K562 (cell line): ENCODE data around the gene CCDC187. TPM values are rescaled to one million over a fixed set of nuclear protein-coding genes. Genes with fewer than 3 reads are reported as not detected.
A peak's percentile ranks its signal among the peaks of the same experiment; 100 is the strongest.

Experiments used
- ATAC-seq: fragments of 200-7000 bp; cut with Tn5 transposase; 3 replicates; pipeline ENCODE4 v1.9.1; 2020; ENCODE audit warnings: moderate library complexity
- BruUV-seq: library from RNA; stranded (reverse); fragments of 400-500 nt; replicated peaks from 2 replicates; lab custom pipeline; 2021; lab: Mats Ljungman, UMichigan
- CTCF ChIA-PET: fragments of 300-600 bp; formaldehyde crosslinking; extraction: SDS; loops from one replicate; lab custom pipeline; 2021; ENCODE audit warnings: low intra/inter-chr PET ratio; lab: Yijun Ruan, JAX
- POLR2A ChIA-PET: fragments of 300-600, 350-650 bp; sonication (Branson Sonifier 250); formaldehyde crosslinking; extraction: SDS; loops from one replicate; lab custom pipeline; 2021; ENCODE audit warnings: antibody characterized with exemption, inconsistent platforms; lab: Yijun Ruan, JAX
- DNase-seq, 4 experiments: peaks; one replicate each; pipeline versions ENCODE4 v3.0.0 to v3.0.0-alpha.2; 2011 to 2018; ENCODE audit warnings: low spot score in 3 of 4, mixed read lengths in 3 of 4; ENCODE audit errors: extremely low read depth in 1 of 4
- FAIRE-seq: peaks from 2 replicates; lab custom pipeline; 2011; peaks lifted over from hg19 to GRCh38; lab: Jason Lieb, UNC
- H2AFZ ChIP-seq: 2 replicates; pipeline ENCODE4 v1.6.0; 2011; ENCODE audit warnings: low read depth, low read length, control low read depth, inconsistent platforms
- H3K27ac ChIP-seq: fragments of 200-600 bp; 3 replicates; pipeline ENCODE4 v1.8.0; 2011; ENCODE audit warnings: low read depth, mild to moderate bottlenecking, control low read depth, inconsistent platforms, low read length, moderate library complexity, mixed read lengths; ENCODE audit errors: extremely low read depth
- H3K27me3 ChIP-seq, 2 experiments: fragments of 300-600 bp in 1 of 2; 2 replicates in 1 of 2; 3 replicates in 1 of 2; pipeline versions ENCODE4 v1.6.0 to v1.8.0; 2011; ENCODE audit warnings: inconsistent platforms in 2 of 2, low read length in 2 of 2, mild to moderate bottlenecking in 1 of 2, mixed read lengths in 1 of 2, moderate library complexity in 1 of 2; ENCODE audit not compliant: control insufficient read depth in 2 of 2, insufficient read depth in 2 of 2
- H3K36me3 ChIP-seq: fragments of 300-600 bp; 3 replicates; pipeline ENCODE4 v1.8.0; 2011; ENCODE audit warnings: mild to moderate bottlenecking, low read length, inconsistent platforms; ENCODE audit not compliant: control insufficient read depth, insufficient read depth
- H3K4me1 ChIP-seq, 2 experiments: fragments of 200-600 bp in 1 of 2; replicated peaks in 1 of 2; 2 replicates in 1 of 2; 3 replicates in 1 of 2; pipeline versions ENCODE4 v1.5.1 to v1.8.0; 2011; ENCODE audit warnings: inconsistent platforms in 2 of 2, low read length in 2 of 2, mild to moderate bottlenecking in 1 of 2, mixed read lengths in 1 of 2, moderate library complexity in 1 of 2; ENCODE audit not compliant: control insufficient read depth in 2 of 2, insufficient read depth in 2 of 2
- H3K4me2 ChIP-seq: 2 replicates; pipeline ENCODE4 v1.6.1; 2011; ENCODE audit warnings: low read length, control low read depth, inconsistent platforms, mixed read lengths; ENCODE audit not compliant: insufficient read depth
- H3K4me3 ChIP-seq: fragments of 200-600 bp; sonication (generic), shearing (Covaris generic); 2 replicates; pipeline ENCODE4 v1.5.1; 2016; ENCODE audit warnings: control low read depth, inconsistent platforms
- H3K79me2 ChIP-seq: fragments of 200-600 bp; 3 replicates; pipeline ENCODE4 v1.8.0; 2011; ENCODE audit warnings: low read length, inconsistent platforms; ENCODE audit not compliant: control insufficient read depth, insufficient read depth
- H3K9ac ChIP-seq, 2 experiments: 2 replicates each; pipeline versions ENCODE4 v1.6.0 to v1.6.1; 2011; ENCODE audit warnings: low read depth in 2 of 2, low read length in 2 of 2, control low read depth in 1 of 2, inconsistent platforms in 1 of 2, mild to moderate bottlenecking in 1 of 2, mixed read lengths in 1 of 2; ENCODE audit not compliant: insufficient read depth in 1 of 2
- H3K9me1 ChIP-seq: one replicate; pipeline ENCODE4 v1.6.0; 2011; ENCODE audit warnings: inconsistent platforms, mild to moderate bottlenecking, low read length, moderate library complexity; ENCODE audit not compliant: control insufficient read depth, insufficient read depth
- H3K9me3 ChIP-seq: replicated peaks from 2 replicates; pipeline ENCODE4 v1.5.1; 2011; ENCODE audit warnings: low read depth, low read length, inconsistent platforms; ENCODE audit not compliant: control insufficient read depth, insufficient read depth
- H4K20me1 ChIP-seq: replicated peaks from 2 replicates; pipeline ENCODE4 v1.6.1; 2011; ENCODE audit warnings: low read length, inconsistent platforms, mixed read lengths; ENCODE audit not compliant: control insufficient read depth, insufficient read depth
- CHD7 ChIP-seq: fragments of 200-600 bp; sonication (generic); IDR thresholded peaks from one replicate; pipeline ENCODE4 v1.6.1; 2012; ENCODE audit warnings: mild to moderate bottlenecking, low read depth, low read length, inconsistent platforms
- CTCF ChIP-seq, 3 experiments: IDR thresholded peaks in 2 of 3; conservative IDR thresholded peaks in 1 of 3; 2 replicates each; pipeline ENCODE4 v1.5.1; 2011 to 2012; ENCODE audit warnings: low read length in 3 of 3, mild to moderate bottlenecking in 3 of 3, control low read depth in 2 of 3, improper control_type of control experiment in 1 of 3, inconsistent platforms in 1 of 3, low read depth in 1 of 3, mixed read lengths in 1 of 3, moderate library complexity in 1 of 3; ENCODE audit not compliant: insufficient read depth in 2 of 3
- ZNF124 ChIP-seq: sonication (generic); formaldehyde crosslinking; IDR thresholded peaks from 2 replicates; pipeline ENCODE4 v1.8.1; 2022; ENCODE audit warnings: missing genetic modification reagents
- ZNF277 ChIP-seq: fragments of 250-450 bp; sonication (Bioruptor Pico); IDR thresholded peaks from 2 replicates; pipeline ENCODE4 v1.8.0; 2022; ENCODE audit warnings: inconsistent platforms, mild to moderate bottlenecking, moderate library complexity, borderline replicate concordance
- WGBS: fragments of 100-300 bp; shearing (Covaris generic); methylation state at CpG from one replicate; pipeline ENCODE4 v1.1.6; 2016; ENCODE audit warnings: low coverage, mixed read lengths; ENCODE audit not compliant: insufficient coverage; ENCODE audit errors: missing lambda C conversion rate; 5-methylcytosine and 5-hydroxymethylcytosine counted together
- in situ Hi-C: fragments of 300-500 bp; cut with MboI; formaldehyde crosslinking; loops from 4 replicates; pipeline ENCODE4 v1.15.0; 2018; ENCODE audit warnings: inconsistent platforms, mixed read lengths
- intact Hi-C: fragments of 100-400 bp; cut with micrococcal nuclease; formaldehyde crosslinking; loops from 2 replicates; pipeline ENCODE4 v1.14.2; 2022
- polyA plus RNA-seq, 8 experiments: library from polyadenylated mRNA; depleted of rRNA in 4 of 8; stranded (reverse) in 5 of 8; unstranded in 3 of 8; fragments of >200 nt; fragmentation: Nextera tagmentation in 2 of 8; fragmentation: Illumina TruSeq in 1 of 8; extraction: Ambion mirVana in 2 of 8; extraction: Trizol in 1 of 8; gene quantifications; 2 replicates each; pipeline versions ENCODE4 v1.2.1 to v1.2.3, GENCODE V29; 2011 to 2014; ENCODE audit warnings: inconsistent platforms in 1 of 8, missing spikeins in 1 of 8
- total RNA-seq, 7 experiments: library from RNA; depleted of rRNA in 6 of 7; stranded (reverse); fragments of >200 nt in 6 of 7; fragmentation: Illumina TruSeq in 2 of 7; extraction: Trizol in 2 of 7; gene quantifications; 2 replicates each; pipeline versions ENCODE4 v1.2.1 to v1.2.3, GENCODE V29; 2011 to 2021; ENCODE audit warnings: low replicate concordance in 1 of 7

The CCDC187 gene
- total and polyA plus RNA-seq, 9 of the 15 experiments (the other 6 are each of a cell fraction or from before 2014, with no cell fraction given) = not detected

GRCh38 chr9:136345281-136346156 lies 41.6 kb upstream of the CCDC187 start:
- no peaks in the 10 kb centered on the region for H3K36me3 ChIP-seq
- intact Hi-C loops (no loop called here), in situ Hi-C loops (loop anchor here (25.0 kb wide), 1 partner anchor 292 kb away; no protein-coding TSS in a partner anchor)
- ChIA-PET POLR2A (interaction anchor here (0.6 to 1.5 kb wide), 11 partner anchors 10 to 681 kb away, joined by 3 to 11 read pairs (median 4); partner anchors contain the start of genes DNLZ, ENTR1 and PMPCA), CTCF (interaction anchor here (0.7 to 1.8 kb wide), 3 partner anchors 9 to 54 kb away, joined by 3 to 7 read pairs (median 4); partner anchors contain the start of gene SNAPC4)
- no TSS peak for BruUV-seq
- H4K20me1 ChIP-seq = no peaks in the 10 kb centered on the region
- H3K27ac ChIP-seq = peak overlapping the region; percentile 42; the same call in 1 of the 3 replicates
- H3K27me3 ChIP-seq = no peaks in the 10 kb centered on the region
- no peaks in the 10 kb centered on the region for H3K79me2 ChIP-seq
- peaks cover 6% of the 10 kb centered on the region for H3K9me1 ChIP-seq
- FAIRE-seq (peak; percentile 67), DNase-seq (peak; percentile 79 to 86 (median 80)), ATAC-seq (peak; percentile 88)
- H3K4me2 ChIP-seq = peak overlapping the region; percentile 66
- H3K4me1 ChIP-seq = peaks cover 19 to 97% of the 10 kb centered on the region in 2 experiments
- WGBS = 38% methylated on average over 31 of the region's 43 CpGs
- H2AFZ ChIP-seq = peak overlapping the region; percentile 87
- no peaks in the 10 kb centered on the region for H3K9me3 ChIP-seq
- H3K4me3 ChIP-seq = no peak overlapping the region
- H3K9ac ChIP-seq = peak overlapping the region; percentile 34 to 91; a peak in 3 of 4 replicates
- TF ChIP-seq ZNF124 (CRISPR knock-in tag) = no peak
- TF ChIP-seq CTCF (IDR thresholded peaks at IDR 0.05 in 2 of 3, conservative IDR thresholded peaks at IDR 0.05 in 1 of 3; ENCODE audit: insufficient read depth in 2 of 3, low read depth in 1 of 3, low read length in 3 of 3) = peak; percentile 77 to 79 (median 79)
- TF ChIP-seq ZNF277 (CRISPR knock-in tag) = no peak
- no peak for TF ChIP-seq CHD7
